ENCODE data around the gene TCP1.

DNA sequence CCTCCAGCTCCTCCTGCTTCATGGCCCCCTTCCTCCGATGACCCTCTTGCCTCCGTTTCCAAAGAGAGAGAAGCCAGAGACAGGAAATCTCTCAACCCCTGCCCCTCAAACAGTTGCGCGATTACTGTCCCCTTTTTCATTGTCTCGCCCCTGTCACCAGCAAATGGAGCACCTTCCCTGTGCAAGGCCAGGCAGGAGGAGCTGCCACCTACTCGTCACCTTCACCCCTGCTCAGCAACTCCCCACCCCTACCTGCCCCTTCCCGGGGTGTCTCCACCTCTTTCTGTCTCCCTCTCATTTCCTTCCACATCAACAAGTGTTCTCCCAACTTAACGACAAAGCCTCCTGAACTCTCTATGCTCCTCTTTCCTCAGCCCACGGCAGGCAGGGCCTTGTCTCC lies 24.4 kb upstream of the TCP1 start:
- TF ChIP-seq, protein P1, sequence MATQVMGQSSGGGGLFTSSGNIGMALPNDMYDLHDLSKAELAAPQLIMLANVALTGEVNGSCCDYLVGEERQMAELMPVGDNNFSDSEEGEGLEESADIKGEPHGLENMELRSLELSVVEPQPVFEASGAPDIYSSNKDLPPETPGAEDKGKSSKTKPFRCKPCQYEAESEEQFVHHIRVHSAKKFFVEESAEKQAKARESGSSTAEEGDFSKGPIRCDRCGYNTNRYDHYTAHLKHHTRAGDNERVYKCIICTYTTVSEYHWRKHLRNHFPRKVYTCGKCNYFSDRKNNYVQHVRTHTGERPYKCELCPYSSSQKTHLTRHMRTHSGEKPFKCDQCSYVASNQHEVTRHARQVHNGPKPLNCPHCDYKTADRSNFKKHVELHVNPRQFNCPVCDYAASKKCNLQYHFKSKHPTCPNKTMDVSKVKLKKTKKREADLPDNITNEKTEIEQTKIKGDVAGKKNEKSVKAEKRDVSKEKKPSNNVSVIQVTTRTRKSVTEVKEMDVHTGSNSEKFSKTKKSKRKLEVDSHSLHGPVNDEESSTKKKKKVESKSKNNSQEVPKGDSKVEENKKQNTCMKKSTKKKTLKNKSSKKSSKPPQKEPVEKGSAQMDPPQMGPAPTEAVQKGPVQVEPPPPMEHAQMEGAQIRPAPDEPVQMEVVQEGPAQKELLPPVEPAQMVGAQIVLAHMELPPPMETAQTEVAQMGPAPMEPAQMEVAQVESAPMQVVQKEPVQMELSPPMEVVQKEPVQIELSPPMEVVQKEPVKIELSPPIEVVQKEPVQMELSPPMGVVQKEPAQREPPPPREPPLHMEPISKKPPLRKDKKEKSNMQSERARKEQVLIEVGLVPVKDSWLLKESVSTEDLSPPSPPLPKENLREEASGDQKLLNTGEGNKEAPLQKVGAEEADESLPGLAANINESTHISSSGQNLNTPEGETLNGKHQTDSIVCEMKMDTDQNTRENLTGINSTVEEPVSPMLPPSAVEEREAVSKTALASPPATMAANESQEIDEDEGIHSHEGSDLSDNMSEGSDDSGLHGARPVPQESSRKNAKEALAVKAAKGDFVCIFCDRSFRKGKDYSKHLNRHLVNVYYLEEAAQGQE (IDR thresholded peaks at IDR 0.05; ENCODE audit: unreplicated experiment), result no peak
- TF ChIP-seq, protein P2, sequence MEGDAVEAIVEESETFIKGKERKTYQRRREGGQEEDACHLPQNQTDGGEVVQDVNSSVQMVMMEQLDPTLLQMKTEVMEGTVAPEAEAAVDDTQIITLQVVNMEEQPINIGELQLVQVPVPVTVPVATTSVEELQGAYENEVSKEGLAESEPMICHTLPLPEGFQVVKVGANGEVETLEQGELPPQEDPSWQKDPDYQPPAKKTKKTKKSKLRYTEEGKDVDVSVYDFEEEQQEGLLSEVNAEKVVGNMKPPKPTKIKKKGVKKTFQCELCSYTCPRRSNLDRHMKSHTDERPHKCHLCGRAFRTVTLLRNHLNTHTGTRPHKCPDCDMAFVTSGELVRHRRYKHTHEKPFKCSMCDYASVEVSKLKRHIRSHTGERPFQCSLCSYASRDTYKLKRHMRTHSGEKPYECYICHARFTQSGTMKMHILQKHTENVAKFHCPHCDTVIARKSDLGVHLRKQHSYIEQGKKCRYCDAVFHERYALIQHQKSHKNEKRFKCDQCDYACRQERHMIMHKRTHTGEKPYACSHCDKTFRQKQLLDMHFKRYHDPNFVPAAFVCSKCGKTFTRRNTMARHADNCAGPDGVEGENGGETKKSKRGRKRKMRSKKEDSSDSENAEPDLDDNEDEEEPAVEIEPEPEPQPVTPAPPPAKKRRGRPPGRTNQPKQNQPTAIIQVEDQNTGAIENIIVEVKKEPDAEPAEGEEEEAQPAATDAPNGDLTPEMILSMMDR (conservative IDR thresholded peaks at IDR 0.05; ENCODE audit: low read depth in 2 of 2), result no peak
- no peak for TF ChIP-seq EZH2phosphoT487 (IDR thresholded peaks at IDR 0.05; ENCODE audit: unreplicated experiment)
- no peak for TF ChIP-seq ZNF114 (CRISPR knock-in tag; IDR thresholded peaks at IDR 0.05)
- TF ChIP-seq EZH2 (IDR thresholded peaks at IDR 0.05; ENCODE audit: low read depth, unreplicated experiment), result no peak
- no peak for TF ChIP-seq POLR2AphosphoS5 (IDR thresholded peaks at IDR 0.05; ENCODE audit: low read depth)
- no peak for TF ChIP-seq NANOG (IDR thresholded peaks at IDR 0.05; ENCODE audit: borderline replicate concordance)
- TF ChIP-seq, protein P3, sequence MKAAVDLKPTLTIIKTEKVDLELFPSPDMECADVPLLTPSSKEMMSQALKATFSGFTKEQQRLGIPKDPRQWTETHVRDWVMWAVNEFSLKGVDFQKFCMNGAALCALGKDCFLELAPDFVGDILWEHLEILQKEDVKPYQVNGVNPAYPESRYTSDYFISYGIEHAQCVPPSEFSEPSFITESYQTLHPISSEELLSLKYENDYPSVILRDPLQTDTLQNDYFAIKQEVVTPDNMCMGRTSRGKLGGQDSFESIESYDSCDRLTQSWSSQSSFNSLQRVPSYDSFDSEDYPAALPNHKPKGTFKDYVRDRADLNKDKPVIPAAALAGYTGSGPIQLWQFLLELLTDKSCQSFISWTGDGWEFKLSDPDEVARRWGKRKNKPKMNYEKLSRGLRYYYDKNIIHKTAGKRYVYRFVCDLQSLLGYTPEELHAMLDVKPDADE (IDR thresholded peaks at IDR 0.05), result no peak
- no peak for TF ChIP-seq JUNB (IDR thresholded peaks at IDR 0.05; ENCODE audit: unreplicated experiment)
- TF ChIP-seq ZNF331 (CRISPR knock-in tag; IDR thresholded peaks at IDR 0.05; ENCODE audit: low read depth), result no peak
- TF ChIP-seq CREB1 (CRISPR knock-in tag; IDR thresholded peaks at IDR 0.05; ENCODE audit: low read depth), result no peak
- TF ChIP-seq, protein P4, sequence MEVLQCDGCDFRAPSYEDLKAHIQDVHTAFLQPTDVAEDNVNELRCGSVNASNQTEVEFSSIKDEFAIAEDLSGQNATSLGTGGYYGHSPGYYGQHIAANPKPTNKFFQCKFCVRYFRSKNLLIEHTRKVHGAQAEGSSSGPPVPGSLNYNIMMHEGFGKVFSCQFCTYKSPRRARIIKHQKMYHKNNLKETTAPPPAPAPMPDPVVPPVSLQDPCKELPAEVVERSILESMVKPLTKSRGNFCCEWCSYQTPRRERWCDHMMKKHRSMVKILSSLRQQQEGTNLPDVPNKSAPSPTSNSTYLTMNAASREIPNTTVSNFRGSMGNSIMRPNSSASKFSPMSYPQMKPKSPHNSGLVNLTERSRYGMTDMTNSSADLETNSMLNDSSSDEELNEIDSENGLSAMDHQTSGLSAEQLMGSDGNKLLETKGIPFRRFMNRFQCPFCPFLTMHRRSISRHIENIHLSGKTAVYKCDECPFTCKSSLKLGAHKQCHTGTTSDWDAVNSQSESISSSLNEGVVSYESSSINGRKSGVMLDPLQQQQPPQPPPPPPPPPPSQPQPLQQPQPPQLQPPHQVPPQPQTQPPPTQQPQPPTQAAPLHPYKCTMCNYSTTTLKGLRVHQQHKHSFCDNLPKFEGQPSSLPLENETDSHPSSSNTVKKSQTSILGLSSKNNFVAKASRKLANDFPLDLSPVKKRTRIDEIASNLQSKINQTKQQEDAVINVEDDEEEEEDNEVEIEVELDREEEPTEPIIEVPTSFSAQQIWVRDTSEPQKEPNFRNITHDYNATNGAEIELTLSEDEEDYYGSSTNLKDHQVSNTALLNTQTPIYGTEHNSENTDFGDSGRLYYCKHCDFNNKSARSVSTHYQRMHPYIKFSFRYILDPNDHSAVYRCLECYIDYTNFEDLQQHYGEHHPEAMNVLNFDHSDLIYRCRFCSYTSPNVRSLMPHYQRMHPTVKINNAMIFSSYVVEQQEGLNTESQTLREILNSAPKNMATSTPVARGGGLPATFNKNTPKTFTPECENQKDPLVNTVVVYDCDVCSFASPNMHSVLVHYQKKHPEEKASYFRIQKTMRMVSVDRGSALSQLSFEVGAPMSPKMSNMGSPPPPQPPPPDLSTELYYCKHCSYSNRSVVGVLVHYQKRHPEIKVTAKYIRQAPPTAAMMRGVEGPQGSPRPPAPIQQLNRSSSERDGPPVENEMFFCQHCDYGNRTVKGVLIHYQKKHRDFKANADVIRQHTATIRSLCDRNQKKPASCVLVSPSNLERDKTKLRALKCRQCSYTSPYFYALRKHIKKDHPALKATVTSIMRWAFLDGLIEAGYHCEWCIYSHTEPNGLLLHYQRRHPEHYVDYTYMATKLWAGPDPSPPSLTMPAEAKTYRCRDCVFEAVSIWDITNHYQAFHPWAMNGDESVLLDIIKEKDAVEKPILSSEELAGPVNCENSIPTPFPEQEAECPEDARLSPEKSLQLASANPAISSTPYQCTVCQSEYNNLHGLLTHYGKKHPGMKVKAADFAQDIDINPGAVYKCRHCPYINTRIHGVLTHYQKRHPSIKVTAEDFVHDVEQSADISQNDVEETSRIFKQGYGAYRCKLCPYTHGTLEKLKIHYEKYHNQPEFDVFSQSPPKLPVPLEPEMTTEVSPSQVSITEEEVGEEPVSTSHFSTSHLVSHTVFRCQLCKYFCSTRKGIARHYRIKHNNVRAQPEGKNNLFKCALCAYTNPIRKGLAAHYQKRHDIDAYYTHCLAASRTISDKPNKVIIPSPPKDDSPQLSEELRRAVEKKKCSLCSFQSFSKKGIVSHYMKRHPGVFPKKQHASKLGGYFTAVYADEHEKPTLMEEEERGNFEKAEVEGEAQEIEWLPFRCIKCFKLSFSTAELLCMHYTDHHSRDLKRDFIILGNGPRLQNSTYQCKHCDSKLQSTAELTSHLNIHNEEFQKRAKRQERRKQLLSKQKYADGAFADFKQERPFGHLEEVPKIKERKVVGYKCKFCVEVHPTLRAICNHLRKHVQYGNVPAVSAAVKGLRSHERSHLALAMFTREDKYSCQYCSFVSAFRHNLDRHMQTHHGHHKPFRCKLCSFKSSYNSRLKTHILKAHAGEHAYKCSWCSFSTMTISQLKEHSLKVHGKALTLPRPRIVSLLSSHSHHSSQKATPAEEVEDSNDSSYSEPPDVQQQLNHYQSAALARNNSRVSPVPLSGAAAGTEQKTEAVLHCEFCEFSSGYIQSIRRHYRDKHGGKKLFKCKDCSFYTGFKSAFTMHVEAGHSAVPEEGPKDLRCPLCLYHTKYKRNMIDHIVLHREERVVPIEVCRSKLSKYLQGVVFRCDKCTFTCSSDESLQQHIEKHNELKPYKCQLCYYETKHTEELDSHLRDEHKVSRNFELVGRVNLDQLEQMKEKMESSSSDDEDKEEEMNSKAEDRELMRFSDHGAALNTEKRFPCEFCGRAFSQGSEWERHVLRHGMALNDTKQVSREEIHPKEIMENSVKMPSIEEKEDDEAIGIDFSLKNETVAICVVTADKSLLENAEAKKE (CRISPR knock-in tag; IDR thresholded peaks at IDR 0.05), result no peak
- no peak for TF ChIP-seq STAT1 (IDR thresholded peaks at IDR 0.05; ENCODE audit: unreplicated experiment)

All from GM23338 (cell line).